ENCODE results near the gene TXNRD1. TPM values are rescaled to one million over a fixed set of nuclear protein-coding genes. Genes with fewer than 3 reads are reported as not detected.

The TXNRD1 gene
- total RNA-seq, 4 donors from 2014 or later: 33.1 to 52.1 (median 39.4) TPM

DNA sequence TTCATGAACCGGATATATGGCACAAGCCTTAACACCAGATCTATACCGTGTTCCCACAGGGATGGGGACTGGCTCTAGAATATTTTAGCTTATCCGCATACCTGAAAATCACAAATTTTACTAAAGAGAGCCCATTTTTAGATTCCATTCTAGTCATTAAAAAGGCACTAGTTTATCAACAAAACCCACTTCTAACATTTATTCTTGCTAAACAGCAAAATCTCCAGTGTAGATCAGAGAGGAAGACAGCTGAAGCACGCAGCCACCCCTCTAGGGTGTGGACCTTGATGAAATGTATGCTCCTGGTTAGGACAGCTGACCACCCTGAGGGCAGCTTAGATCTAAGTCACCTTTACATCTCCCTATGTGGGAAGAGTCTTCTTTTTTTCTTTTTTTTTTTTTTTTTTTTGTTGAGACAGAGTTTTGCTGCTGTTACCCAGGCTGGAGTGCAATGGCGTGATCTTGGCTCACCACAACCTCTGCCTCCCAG is 150.4 kb downstream of the TXNRD1 start:
- 92% methylated on average over 5 of the region's 5 CpGs for WGBS
- no peak for TF ChIP-seq EP300 (IDR thresholded peaks at IDR 0.05)
- TF ChIP-seq POLR2AphosphoS5 (IDR thresholded peaks at IDR 0.05): no peak
- TF ChIP-seq POLR2A (IDR thresholded peaks at IDR 0.05): no peak
- TF ChIP-seq, protein P1, sequence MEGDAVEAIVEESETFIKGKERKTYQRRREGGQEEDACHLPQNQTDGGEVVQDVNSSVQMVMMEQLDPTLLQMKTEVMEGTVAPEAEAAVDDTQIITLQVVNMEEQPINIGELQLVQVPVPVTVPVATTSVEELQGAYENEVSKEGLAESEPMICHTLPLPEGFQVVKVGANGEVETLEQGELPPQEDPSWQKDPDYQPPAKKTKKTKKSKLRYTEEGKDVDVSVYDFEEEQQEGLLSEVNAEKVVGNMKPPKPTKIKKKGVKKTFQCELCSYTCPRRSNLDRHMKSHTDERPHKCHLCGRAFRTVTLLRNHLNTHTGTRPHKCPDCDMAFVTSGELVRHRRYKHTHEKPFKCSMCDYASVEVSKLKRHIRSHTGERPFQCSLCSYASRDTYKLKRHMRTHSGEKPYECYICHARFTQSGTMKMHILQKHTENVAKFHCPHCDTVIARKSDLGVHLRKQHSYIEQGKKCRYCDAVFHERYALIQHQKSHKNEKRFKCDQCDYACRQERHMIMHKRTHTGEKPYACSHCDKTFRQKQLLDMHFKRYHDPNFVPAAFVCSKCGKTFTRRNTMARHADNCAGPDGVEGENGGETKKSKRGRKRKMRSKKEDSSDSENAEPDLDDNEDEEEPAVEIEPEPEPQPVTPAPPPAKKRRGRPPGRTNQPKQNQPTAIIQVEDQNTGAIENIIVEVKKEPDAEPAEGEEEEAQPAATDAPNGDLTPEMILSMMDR (IDR thresholded peaks at IDR 0.05): no peak
- no peaks in the 10 kb centered on the region for H3K27me3 ChIP-seq
- H3K4me1 ChIP-seq: no peaks in the 10 kb centered on the region
- H3K9me3 ChIP-seq: peaks cover 5% of the 10 kb centered on the region
- no peak overlapping the region for H3K4me3 ChIP-seq
- no peak for DNase-seq (ENCODE audit: low spot score in 2 of 2)
- H3K27ac ChIP-seq: no peak overlapping the region
- no peaks in the 10 kb centered on the region for H3K36me3 ChIP-seq

DNA sequence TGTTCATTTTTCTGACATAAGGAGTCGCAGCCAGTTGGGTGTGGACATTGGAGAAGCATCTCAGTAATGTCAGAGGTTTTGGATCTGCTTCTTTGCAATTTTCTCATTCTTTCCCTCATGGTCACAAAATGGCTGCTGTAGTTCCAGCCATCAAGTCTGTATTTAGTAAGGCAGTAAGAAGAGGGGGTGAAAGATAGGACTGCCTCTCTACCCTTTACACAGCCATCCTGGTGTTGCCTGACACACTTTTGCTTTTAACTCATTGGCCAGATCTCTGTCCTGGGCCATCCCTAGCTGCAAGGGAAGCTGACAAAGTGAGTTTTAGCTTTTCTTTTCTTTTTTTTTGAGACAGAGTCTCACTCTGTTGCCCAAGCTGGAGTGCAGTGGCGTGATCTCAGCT is 154.1 kb downstream of the TXNRD1 start:
- Histone ChIP-seq H3K36me3 (no peaks in the 10 kb centered on the region), H3K4me1 (no peaks in the 10 kb centered on the region), H3K27ac (no peak overlapping the region), H3K27me3 (no peaks in the 10 kb centered on the region), H3K9me3 (peaks cover 5% of the 10 kb centered on the region), H3K4me3 (no peak overlapping the region)
- 86% methylated on average over 2 of the region's 2 CpGs for WGBS
- TF ChIP-seq EP300 (IDR thresholded peaks at IDR 0.05): no peak
- no peak for TF ChIP-seq POLR2AphosphoS5 (IDR thresholded peaks at IDR 0.05)
- no peak for TF ChIP-seq POLR2A (IDR thresholded peaks at IDR 0.05)
- TF ChIP-seq, protein P1 (IDR thresholded peaks at IDR 0.05): no peak
- DNase-seq (ENCODE audit: low spot score in 2 of 2): no peak

DNA sequence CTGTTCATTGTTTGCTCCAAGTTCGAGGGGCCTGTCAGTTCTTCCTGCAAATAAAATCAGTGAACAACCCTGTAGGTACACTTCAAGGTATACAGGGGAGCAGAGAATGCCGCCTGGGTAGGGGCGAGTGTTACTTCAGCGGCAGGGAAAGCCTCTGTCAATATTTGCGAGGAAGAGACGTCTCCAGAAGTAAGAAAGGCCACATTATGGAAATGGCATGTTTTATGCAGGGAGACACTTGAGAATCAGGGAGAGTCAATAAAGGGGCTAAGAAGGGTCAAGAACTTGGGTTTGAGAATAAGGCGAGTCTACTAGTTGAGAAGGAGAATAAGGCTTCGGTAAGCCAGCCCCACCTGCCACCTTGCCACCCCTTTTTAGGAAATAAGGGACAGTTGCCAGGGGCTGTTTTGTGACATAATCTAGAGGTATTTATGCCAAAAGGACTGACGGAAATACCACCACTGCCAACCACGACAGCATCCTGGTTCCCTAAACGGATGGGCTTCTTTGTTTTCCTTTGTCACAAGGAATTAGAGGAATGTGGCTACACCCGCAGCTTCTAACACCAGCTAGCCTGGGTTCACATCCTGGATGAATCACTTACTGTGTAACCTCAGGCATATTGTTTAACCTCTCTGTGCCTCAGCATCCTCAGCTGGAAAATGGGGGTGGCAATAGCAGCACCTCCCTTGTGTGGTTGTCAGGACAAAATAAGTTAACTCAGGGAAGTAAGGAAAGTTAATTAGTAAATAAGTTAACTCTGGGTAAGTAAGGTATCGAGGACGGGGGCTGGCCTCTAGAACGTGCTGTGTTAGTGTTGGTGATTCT is 155.7 kb downstream of the TXNRD1 start:
- Histone ChIP-seq H3K27me3 (no peaks in the 10 kb centered on the region), H3K36me3 (no peaks in the 10 kb centered on the region), H3K4me3 (no peak overlapping the region), H3K4me1 (no peaks in the 10 kb centered on the region), H3K27ac (no peak overlapping the region), H3K9me3 (peaks cover 5% of the 10 kb centered on the region)
- TF ChIP-seq, protein P1 (IDR thresholded peaks at IDR 0.05): no peak
- no peak for DNase-seq (ENCODE audit: low spot score in 2 of 2)
- WGBS: 60% methylated on average over 15 of the region's 15 CpGs

DNA sequence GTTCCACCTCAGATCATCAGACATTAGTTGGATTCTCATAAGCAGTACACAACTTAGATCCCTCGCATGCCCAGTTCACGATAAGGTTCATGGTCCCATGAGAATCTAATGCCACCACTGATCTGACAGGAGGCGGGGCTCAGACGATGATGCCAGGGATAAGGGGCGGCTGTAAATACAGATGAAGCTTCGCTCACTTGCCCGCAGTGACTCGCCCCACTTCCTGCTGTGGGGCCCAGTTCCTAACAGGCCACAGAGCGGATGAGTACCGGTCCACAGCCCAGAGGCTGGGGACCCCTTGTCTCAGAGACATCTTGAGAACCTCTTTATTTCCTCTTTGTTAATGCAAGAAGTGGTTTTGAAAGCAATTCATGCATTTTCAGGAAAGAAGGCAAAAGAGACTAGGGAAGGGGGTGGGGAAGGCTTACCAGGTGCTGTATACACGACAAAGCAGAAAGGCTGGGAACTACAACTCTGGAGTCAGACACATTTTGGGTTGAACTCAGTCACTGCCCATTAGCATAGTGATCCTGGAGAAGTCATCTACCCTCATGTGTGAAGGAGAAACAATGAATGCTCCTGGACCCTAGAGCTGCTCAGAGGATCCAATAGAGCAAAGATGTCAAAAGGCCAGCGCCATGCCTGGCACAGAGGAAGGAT is 156.6 kb downstream of the TXNRD1 start:
- no peak overlapping the region for H3K4me3 ChIP-seq
- H3K27me3 ChIP-seq: no peaks in the 10 kb centered on the region
- H3K27ac ChIP-seq: no peak overlapping the region
- TF ChIP-seq POLR2AphosphoS5 (IDR thresholded peaks at IDR 0.05) (no peak), EP300 (IDR thresholded peaks at IDR 0.05) (no peak)
- H3K4me1 ChIP-seq: no peaks in the 10 kb centered on the region
- no peak for DNase-seq (ENCODE audit: low spot score in 2 of 2)
- 77% methylated on average over 12 of the region's 12 CpGs for WGBS
- H3K9me3 ChIP-seq: peaks cover 5% of the 10 kb centered on the region
- no peaks in the 10 kb centered on the region for H3K36me3 ChIP-seq

DNA sequence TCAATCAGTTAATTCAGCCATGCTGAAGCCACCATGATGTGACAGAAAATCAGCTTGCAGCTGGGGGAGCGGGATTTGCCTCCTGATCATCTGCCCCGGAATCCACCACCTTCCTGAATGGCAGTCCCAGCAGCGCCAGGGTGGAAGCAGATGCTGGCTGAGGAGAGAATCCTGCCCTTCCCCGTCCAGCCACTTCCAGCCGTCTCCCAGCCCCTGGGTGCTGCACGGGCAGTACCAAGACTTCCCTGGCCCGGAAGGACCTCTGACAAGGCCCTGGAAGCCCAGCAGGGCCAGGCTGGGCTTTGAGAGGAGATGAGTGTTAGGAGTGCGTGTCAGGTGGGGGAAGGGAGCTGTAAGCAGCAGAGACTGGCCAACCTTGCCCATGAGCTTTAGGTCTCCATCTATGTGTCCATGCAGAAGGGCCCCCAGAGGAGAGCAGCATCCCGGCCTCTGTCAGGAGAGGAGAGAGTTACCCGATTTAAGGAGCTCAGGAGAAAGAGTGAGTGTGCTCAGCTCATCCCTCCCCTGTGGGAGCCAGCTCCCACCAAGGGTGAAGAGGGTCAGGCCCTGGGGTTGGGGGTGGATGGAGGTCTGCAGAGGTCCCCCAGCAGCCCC is 157.2 kb downstream of the TXNRD1 start:
- no peak overlapping the region for H3K4me3 ChIP-seq
- H3K27ac ChIP-seq: no peak overlapping the region
- H3K36me3 ChIP-seq: no peaks in the 10 kb centered on the region
- WGBS: 97% methylated on average over 3 of the region's 10 CpGs
- DNase-seq (ENCODE audit: low spot score in 2 of 2): no peak
- no peaks in the 10 kb centered on the region for H3K27me3 ChIP-seq
- peaks cover 5% of the 10 kb centered on the region for H3K9me3 ChIP-seq
- TF ChIP-seq POLR2A (IDR thresholded peaks at IDR 0.05) (no peak), POLR2AphosphoS5 (IDR thresholded peaks at IDR 0.05) (no peak), EP300 (IDR thresholded peaks at IDR 0.05) (no peak)
- no peaks in the 10 kb centered on the region for H3K4me1 ChIP-seq

DNA sequence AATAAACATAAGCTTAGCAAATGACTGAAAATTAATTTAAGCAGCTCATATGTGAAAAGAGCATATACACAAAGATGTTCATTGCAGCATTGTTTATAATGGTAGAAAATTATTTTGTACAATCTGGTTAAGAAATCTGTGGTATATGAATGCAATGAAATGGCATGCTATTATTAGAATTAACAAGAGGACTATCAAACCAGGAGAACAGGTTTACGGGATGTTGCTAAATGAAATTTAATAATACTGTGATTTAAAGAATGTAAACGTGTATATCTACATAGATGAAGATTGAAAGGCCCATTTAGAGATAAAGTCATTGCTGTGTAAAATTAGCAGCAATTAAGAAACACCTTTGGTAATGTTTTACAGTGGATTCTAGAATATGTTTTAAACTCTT is 158.5 kb downstream of the TXNRD1 start:
- no peak for DNase-seq (ENCODE audit: low spot score in 2 of 2)
- Histone ChIP-seq H3K27ac (no peak overlapping the region), H3K36me3 (no peaks in the 10 kb centered on the region), H3K4me3 (no peak overlapping the region), H3K27me3 (no peaks in the 10 kb centered on the region), H3K4me1 (no peaks in the 10 kb centered on the region), H3K9me3 (peaks cover 5% of the 10 kb centered on the region)
- no peak for TF ChIP-seq POLR2AphosphoS5 (IDR thresholded peaks at IDR 0.05)
- TF ChIP-seq, protein P1 (IDR thresholded peaks at IDR 0.05): no peak
- no peak for TF ChIP-seq POLR2A (IDR thresholded peaks at IDR 0.05)
- no peak for TF ChIP-seq EP300 (IDR thresholded peaks at IDR 0.05)
- 66% methylated on average over 2 of the region's 2 CpGs for WGBS
